K562 (cell line): ENCODE data around the gene ALOXE3. TPM values are rescaled to one million over a fixed set of nuclear protein-coding genes. Genes with fewer than 3 reads are reported as not detected.

ENCODE experiments used
- BHLHE40 ChIP-seq: IDR thresholded peaks from 2 replicates; pipeline ENCODE4 v1.6.1; 2011; ENCODE audit warnings: low read length, improper control_type of control experiment
- DDX20 ChIP-seq: fragments of 450-650 bp; IDR thresholded peaks from 2 replicates; pipeline ENCODE4 v1.6.1; 2016; ENCODE audit warnings: missing genetic modification characterization, low read depth, mild to moderate bottlenecking, missing compliant biosample characterization, moderate library complexity
- HLTF ChIP-seq: fragments of 450-650 bp; IDR thresholded peaks from 2 replicates; pipeline ENCODE4 v1.6.1; 2016
- L3MBTL2 ChIP-seq: fragments of 450-650 bp; IDR thresholded peaks from 2 replicates; pipeline ENCODE4 v1.6.1; 2016; ENCODE audit warnings: mild to moderate bottlenecking, moderate library complexity
- MGA ChIP-seq: fragments of 450-650 bp; IDR thresholded peaks from 2 replicates; pipeline ENCODE4 v1.6.1; 2016; ENCODE audit warnings: mild to moderate bottlenecking, moderate library complexity
- NRF1 ChIP-seq, 2 experiments: fragments of 450-650 bp; IDR thresholded peaks in 1 of 2; conservative IDR thresholded peaks in 1 of 2; 2 replicates each; pipeline ENCODE4 v1.6.1; 2014; ENCODE audit warnings: mild to moderate bottlenecking in 2 of 2
- RBBP5 ChIP-seq: fragments of 200-600 bp; sonication (generic); IDR thresholded peaks from 2 replicates; pipeline ENCODE4 v1.6.1; 2012; ENCODE audit warnings: borderline replicate concordance, mild to moderate bottlenecking, low read length, control low read depth, inconsistent platforms; ENCODE audit not compliant: insufficient read depth, poor library complexity, severe bottlenecking
- RUNX1 ChIP-seq: sonication (generic); IDR thresholded peaks from 2 replicates; pipeline ENCODE4 v1.6.1; 2016; ENCODE audit warnings: antibody characterized with exemption, low read depth
- TAF15 ChIP-seq: fragments of 200-400 bp; formaldehyde crosslinking; IDR thresholded peaks from 2 replicates; pipeline ENCODE4 v1.6.1; 2017; ENCODE audit warnings: mild to moderate bottlenecking, low read depth, low read length, moderate library complexity
- UBTF ChIP-seq, 2 experiments: IDR thresholded peaks; 2 replicates each; pipeline ENCODE4 v1.6.1; 2012; ENCODE audit warnings: improper control_type of control experiment in 2 of 2, low read depth in 2 of 2, low read length in 2 of 2, borderline replicate concordance in 1 of 2
- ZBTB7A ChIP-seq: IDR thresholded peaks from 2 replicates; pipeline ENCODE4 v1.6.1; 2011; ENCODE audit warnings: low read depth, mild to moderate bottlenecking, low read length, moderate library complexity, borderline replicate concordance; ENCODE audit not compliant: control insufficient read depth
- ZNF551 ChIP-seq: fragments of 250-450 bp; sonication (Bioruptor Pico); IDR thresholded peaks from 2 replicates; pipeline ENCODE4 v1.5.0; 2021; ENCODE audit warnings: mild to moderate bottlenecking, moderate library complexity
- polyA plus RNA-seq, 8 experiments: library from polyadenylated mRNA; depleted of rRNA in 4 of 8; stranded (reverse) in 5 of 8; unstranded in 3 of 8; fragments of >200 nt; fragmentation: Nextera tagmentation in 2 of 8; fragmentation: Illumina TruSeq in 1 of 8; extraction: Ambion mirVana in 2 of 8; extraction: Trizol in 1 of 8; gene quantifications; 2 replicates each; pipeline versions ENCODE4 v1.2.1 to v1.2.3, GENCODE V29; 2011 to 2014; ENCODE audit warnings: inconsistent platforms in 1 of 8, missing spikeins in 1 of 8
- total RNA-seq, 7 experiments: library from RNA; depleted of rRNA in 6 of 7; stranded (reverse); fragments of >200 nt in 6 of 7; fragmentation: Illumina TruSeq in 2 of 7; extraction: Trizol in 2 of 7; gene quantifications; 2 replicates each; pipeline versions ENCODE4 v1.2.1 to v1.2.3, GENCODE V29; 2011 to 2021; ENCODE audit warnings: low replicate concordance in 1 of 7

Gene ALOXE3
- total and polyA plus RNA-seq, 9 of the 15 experiments (the other 6 are each of a cell fraction or from before 2014, with no cell fraction given): 0.04 TPM; not detected in 8

- peak; percentile 87 for TF ChIP-seq MGA
- TF ChIP-seq NRF1 (conservative IDR thresholded peaks at IDR 0.05 in 1 of 2, IDR thresholded peaks at IDR 0.05 in 1 of 2): peak; percentile 41 to 47; a peak in 3 of 4 replicates
- TF ChIP-seq L3MBTL2: peak; percentile 58
- peak; percentile 41 for TF ChIP-seq RBBP5
- TF ChIP-seq UBTF (IDR thresholded peaks at IDR 0.05; ENCODE audit: borderline replicate concordance in 1 of 2, low read depth in 2 of 2, low read length in 2 of 2): 0 out of 4 replicates have a peak, but pooled peaks of 1 of the 2 experiments have one; percentile 60
- TF ChIP-seq BHLHE40: peak; percentile 73
- no peak for TF ChIP-seq TAF15
- TF ChIP-seq RUNX1: no peak
- TF ChIP-seq HLTF: no peak
- TF ChIP-seq ZBTB7A: peak; percentile 26; the same call in 1 of the 2 replicates
- TF ChIP-seq ZNF551: no peak
- TF ChIP-seq DDX20 (tag): no peak
- TF ChIP-seq, all 486 proteins: peak for 12
Observed at GRCh38 chr17:8122924-8123694, 4.8 kb upstream of the ALOXE3 start (continued).
